GM21619 (cell line): Measurements from ENCODE around the gene SMC3.
A peak's percentile ranks its signal among the peaks of the same experiment; 100 is the strongest.

ENCODE experiments used
- ATAC-seq: cut with Tn5 transposase; IDR thresholded peaks from one replicate; pipeline ENCODE4 v1.9.1; 2021; ENCODE audit not compliant: unreplicated experiment

The SMC3 gene

DNA sequence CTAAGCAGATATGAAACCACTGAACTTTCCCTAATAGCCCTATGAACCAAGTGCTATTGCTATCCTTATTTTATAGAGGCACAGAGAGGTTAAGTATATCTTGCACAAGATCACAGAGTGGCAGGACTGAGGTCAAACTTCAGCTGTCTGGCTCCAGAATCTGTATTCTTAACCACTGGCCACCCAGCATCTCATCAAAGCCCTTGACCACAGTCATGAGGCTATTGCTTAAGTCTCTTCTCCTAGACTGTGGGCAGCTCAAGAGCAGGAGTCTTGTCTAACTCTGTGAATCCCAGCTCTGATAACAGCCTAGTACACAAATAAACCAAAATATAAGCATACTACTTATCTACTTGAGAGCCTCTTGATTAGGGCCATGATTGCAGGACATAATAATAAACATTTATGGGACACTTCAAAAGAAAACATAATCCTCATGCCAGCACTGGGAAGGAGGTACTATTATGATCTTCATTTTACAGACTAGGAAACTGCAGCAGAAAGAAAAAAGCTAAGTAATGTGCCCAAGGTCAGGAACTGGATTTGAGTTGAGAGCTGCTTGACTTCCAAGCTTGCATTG lies 22.4 kb upstream of the SMC3 start:
- no peak for ATAC-seq

DNA sequence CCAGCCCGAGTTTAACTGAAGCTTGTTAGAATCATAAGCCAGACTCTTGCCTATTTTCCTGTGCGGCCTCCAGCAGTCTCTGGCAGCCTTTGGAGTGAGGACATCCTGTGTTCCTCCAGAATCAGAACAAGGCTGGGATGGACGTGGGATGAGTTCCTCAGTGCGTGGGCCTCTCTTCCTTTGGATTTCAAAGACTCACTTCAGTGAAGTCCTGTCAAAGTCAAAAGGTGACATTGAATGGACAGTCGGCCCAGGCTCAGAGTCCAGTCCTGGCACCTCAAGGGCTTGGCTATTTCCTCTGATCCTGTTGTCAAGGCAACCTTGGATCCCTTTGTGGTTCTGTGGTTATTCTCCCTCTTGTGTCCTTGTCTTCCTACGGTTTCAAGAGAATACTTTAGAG lies 21.4 kb upstream of the SMC3 start:
- ATAC-seq, result no peak

DNA sequence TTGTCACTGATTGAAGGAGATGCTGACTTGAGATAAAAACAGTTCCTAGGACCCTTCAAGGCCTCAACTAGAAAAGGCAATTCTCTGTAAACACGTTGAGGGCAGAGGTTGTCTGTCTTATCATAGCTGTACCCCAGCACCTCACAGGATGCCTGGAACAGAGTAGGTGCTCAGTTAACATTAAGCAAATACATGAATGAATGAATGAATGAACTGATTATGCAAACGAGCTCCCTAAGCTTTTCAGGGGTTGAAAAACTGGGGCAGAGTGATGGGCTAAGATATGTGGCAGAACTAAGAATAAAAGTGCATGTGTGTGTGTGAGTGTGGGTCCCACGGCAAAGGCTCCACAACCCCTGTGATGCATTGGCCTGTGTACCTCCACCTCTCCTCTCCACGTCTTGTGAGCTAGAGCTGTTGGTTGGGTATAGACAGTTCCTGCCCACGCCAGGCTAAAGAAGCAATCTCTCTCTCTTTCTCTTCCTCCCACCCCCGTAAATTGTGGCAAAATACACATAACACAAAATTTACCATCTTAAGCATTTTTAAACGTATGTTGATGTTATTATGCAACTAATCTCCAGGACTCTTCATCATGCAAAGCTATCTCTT lies 20.9 kb upstream of the SMC3 start:
- no peak for ATAC-seq

DNA sequence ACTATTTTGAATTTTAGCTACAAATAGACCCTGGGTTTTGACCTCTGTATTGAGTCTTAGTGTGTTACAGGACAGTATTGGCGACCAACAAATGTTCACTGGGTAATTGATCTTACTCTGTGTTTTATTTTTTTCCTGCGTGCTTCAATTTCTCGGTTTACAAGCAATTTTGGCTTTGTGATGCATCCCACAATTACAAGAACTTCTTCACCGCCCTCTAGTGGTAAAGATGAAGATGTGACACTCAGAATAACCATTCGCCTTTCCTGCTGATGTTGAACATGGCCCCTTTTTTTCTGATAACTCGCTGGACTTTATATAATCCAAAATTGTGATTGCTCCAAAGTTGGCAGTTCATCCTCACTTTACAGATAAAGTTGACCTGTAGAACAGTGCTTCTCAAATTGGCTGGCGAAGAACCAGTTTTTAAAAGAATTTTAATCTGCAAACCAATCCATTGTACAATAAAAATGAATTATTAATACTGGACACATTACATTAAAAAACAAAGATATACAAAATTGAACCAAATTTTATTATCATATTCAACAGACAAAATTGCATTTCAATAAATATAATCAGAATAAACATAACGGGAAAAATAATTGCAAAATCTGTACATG lies 20.2 kb upstream of the SMC3 start:
- ATAC-seq, result peak; percentile 58

DNA sequence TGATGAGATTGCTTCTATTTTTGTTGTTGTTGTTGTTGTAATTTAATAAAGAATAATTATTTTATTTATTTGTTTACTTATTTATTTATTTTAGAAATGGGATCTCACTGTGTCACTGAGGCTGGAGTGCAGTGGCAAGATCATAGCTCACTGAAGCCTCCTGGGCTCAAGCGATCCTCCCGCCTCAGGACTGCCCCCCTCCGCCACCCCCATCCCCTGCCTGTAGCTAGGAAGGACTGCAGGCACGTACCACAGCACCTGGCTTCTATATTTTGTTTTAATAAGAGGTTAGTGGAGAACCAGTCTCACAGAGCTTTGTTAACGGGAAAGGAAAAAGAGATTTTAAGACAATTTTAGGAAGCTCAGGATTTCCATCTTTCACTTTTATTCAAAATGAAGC lies 19.5 kb upstream of the SMC3 start:
- ATAC-seq, result no peak

DNA sequence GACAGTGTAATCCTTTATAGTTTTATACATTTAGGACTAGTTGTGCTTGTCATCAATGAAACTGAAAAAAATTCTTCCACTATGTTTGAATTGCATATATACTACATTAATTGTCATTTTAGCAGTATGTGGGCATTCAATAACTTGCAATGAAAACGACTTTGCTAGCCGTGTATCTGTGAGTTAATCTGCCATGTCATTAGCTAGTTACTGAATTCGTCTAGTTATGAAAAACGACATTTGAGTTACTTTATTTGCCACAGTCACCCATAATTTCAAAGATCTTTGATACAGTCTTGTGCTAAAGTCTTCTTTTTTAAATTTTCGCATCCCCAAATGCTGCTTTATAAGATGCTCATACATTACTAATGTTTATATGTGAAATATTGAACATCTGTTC lies 18.3 kb upstream of the SMC3 start:
- no peak for ATAC-seq

DNA sequence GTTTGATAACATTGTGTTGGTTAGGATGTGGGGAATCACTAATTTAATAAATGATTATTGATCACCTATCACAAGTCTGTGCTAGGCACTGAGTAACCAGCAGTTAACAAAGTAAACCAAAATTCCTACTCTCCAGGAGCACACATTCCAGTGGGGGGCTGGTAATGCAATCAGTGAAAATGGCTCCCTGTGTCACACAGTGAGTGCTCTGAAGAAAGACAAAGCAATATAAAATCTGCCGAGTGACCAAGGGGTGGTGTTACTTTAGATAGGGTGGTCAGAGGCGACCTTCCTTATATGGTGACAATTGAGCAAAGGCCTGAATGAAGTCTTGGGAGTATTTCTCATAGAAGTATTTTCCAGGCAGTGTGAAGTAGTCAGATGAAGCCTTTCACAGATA lies 13.6 kb upstream of the SMC3 start:
- ATAC-seq, result no peak

DNA sequence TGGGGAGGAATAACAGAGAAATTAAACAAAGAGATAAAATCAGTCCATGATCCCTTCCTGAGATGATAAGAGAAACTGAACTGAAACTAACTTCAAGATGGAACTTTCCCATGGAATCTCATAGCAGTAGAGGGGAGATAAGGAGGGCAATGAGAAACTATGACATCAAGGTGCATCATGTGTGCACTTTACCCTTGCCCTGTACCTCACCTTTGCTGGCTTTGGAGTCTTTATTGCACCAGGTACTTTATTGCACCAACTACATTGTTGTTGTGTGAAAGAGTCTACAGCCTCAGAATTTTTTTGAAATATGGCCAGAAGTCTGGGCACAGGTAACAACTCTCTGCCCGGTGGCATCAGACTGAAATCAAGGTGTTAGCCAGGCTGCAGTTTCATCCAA lies 11.2 kb upstream of the SMC3 start:
- ATAC-seq, result no peak

DNA sequence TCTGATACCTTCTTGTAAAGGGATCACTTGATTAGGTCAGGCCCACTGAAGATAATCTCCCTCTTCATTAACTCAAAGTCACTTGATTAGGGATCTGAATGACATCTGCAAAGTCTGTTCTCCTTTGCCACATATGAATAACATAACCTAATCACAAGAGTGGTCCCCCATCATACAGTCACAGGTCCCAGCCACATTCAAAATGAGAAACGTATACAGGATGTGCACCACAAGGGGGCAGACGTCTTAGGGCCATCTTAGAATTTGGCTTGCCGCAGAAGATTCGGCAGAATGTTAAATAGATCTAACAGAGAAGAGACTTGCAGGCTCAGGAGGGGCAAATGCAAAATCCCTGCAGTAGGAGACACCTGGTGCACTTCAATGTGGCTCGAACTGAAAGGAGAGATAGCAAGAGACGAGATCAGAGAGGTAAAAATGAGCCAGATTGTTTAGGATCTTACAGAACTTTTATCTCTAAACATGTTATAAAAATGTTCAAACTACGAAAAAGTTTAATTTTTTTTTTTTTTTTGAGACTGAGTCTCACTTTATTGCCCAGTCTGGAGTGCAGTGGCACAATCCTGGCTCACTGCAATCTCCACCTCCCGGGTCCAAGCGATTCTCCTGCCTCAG lies 10.4 kb upstream of the SMC3 start:
- peak; percentile 91 for ATAC-seq

DNA sequence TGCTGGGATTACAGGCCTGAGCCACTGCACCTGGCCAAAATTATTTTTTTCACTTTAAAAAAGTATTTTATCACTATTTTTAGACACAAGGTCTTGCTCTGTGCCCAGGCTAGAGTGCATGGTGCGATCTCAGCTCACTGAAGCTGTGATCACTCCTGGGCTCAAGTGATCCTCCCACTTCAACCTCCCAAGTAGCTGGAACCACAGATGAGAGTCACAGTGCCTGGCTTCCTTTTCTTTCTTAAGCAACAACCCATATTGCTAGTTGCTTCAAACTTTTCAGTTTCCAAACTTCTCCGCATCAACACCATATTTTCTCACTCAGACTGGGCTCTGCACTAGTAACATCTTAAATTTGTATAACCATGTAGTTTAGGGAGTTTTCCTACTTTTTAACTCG lies 9.5 kb upstream of the SMC3 start:
- no peak for ATAC-seq

DNA sequence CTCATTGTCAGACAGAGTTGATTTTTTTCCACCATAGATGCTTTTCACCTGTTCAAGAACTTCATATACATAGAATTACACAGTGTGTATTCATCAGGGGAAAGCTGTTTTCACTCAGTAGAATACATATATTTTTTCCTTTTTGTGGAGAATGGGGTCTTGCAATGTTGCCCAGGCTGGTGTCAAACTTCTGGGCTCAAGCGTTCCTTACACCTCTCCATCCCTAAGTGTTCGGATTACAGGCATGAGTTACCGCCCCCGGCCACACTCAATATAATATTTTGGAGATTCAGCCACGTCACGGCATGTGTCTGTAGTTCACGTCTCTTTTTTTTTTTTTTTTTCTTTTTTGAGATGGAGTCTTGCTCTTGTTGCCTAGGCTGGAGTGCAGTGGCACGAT lies 7.5 kb upstream of the SMC3 start:
- ATAC-seq, result no peak

DNA sequence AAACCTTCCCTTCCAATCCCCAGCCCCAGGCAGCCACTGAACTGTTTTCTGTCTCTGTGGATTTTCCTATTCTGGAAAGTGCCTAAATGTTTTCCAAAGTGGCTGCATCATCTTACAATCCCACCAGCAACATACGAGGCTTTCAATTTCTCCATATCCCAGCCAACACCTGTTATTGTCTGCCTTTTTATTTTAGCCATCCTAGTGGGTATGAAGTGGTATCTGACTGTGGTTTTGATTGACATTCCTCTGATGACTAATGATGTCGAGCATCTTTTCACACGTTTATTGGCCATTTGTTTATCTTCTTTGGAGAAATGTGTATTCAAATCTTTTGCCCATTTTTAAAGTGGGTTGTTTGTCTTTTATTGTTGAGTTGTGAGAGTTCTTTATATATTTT lies 6.2 kb upstream of the SMC3 start:
- no peak for ATAC-seq

DNA sequence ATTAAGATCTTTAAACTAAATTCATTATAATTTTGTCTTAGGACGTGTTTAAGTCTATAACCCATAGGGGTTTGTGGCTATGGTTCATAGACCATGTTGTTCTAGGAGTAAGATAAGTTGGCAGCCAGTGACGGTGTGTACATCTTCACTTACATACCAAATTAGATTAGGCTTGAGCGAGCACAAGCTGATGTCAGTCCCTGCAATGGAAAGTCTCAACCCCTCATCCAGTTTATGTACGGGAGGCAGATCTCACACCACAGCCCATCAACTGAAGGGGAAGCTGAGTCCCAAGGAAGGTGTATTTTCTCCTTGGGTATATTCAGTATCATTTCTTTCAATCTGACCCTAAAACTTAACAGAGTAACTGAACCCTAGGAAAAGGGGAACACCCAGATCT lies 5.1 kb upstream of the SMC3 start:
- no peak for ATAC-seq

DNA sequence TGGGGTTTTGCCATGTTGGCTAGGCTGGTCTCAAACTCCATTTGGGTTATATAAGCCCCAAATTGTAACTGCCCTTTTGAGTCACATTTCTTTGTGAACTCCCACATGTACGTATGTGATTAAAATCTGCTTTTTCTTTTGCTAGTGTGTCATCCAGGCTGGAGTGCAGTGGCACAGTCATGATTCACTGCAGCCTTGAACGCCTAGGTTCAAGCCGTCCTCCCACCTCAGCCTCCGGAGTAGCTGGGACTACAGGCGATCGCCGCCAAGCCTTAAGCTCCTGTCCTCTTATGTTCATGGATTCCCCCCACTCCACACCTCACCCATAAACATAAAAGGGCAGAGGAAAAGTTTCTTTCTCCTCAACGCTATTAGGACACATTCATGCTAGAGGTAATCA lies 4.4 kb upstream of the SMC3 start:
- no peak for ATAC-seq

DNA sequence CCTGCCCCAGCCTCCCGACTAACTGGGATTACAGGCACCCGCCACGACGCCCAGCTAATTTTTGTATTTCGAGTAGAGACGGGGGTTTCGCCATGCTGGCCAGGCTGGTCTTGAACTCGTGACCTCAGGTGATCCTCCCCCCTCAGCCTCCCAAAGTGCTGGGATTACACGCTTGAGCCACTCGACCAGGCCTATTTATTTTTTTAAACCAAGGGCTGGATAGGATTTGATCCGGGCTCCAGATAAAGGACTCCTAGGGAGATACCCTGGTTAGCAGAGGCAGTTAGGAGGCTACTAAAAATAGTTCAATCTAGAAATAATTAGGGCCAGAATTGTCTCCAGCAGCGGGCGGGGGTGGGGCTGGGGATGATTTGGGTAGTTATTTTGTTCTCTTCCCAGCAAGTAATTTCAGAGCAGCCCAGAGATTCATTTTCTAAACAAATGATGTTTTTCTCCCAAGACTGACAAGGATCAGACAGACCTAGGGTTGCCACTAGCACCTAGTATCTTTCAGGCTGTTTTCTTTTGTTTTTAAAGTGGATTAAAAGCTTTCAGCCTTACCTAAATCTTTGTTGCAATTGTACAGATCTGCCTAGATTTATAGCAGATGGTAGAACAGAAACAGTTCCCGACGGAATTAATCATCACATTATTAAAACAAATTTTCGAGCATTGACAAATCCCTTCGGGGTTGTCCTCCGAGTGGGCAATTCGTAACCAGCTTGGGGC lies 859 bp upstream of the SMC3 start:
- no peak for ATAC-seq

DNA sequence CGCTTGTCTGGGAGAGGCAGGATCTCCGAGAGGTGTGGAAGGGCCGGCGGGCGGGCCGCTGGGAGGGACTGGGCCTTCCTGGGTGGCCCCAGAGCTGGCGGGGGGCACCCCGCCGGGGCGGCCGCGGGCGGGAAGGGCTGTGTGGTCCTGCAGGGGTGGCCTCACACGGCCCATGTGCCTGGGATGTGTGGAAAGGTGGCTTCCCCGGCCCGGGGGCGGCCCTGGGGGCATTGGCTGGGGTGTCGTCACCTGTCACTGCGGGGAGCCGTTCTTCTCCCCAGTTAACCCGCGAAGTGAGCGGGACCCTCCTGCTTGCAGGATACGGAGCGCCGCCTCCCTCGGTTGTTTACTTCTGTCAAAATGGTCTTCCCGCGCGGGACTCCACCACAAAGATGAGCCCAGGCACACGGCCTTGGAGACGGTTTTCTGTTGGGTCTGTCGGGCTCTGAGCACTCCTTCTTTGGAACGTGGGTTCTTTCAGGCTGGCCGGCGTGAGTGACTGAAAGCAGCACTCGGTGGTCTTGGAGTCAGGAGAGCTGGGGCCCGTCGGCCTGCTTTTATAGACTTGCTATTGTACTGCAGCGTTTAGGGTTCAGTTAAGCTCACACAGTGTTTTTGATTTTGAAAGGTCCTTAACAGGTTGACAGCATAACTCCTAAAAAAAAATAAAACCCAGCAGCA lies 700 bp downstream of the SMC3 start:
- ATAC-seq, result peak; percentile 30

DNA sequence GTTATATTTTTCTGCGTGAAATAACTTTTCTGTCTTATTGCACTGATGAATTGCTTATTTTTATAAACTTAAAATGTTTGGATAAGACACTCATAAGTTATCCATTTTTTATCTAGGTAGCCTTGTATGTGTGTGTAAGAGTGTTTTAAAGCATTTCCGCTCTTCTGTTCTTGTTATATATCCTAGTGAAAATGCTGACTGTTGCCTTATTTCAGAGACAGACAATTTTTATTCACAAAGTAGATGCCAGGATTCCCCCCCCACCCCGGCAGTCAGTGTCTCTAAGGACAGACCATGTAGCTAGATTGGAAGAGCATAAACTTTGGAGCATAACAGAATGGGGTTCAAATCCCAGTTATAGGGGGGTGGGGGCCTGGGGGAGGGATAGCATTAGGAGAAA lies 1.6 kb downstream of the SMC3 start:
- no peak for ATAC-seq

DNA sequence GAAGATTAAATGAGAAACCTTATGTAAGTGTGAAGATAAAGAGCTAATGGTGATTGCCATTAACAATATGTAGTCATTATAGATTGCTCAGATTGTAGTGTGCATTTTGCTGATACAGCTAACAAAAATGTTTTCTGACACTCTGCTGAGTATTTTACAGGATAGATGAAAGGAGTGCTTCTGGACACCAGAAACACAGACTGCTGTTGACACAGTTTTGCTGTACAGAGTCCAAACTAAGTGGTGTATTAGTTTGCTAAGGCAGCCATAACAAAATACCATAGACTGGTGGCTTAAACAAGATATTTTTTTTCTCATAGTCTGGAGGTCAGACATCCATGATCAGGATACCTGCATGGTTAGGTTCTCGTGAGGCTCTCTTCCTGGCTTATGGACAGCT lies 2.2 kb downstream of the SMC3 start:
- ATAC-seq, result no peak

DNA sequence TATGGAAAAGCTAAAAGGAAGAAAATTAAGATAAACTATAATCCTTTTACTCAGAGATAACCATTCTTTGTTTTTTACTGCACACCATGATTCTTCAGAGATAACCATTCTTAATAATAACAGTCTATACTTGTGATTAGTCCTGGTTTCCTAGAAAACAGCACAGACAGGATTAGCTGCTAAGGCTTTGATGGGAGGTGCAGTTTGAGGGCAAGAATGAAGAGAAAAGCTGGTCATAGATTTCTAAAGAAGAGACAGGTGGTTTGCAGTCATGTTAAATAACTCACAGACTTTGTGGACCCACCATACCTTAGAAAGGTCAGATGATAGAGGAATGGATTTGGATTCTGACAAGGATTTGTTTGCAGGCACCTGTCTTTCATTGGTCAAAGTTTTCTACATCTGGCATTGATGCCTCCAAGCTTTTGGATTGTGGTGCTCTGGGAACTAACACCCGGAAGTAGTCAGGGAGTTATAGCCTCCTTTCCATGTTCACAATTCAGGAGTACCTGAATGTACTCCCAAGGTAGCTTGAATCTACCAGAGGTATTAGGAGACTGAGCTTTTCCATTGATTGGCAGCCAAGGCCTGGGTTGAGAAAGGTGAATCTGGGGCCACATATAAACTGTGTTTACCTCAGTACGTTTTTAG lies 3.7 kb downstream of the SMC3 start:
- ATAC-seq, result no peak

DNA sequence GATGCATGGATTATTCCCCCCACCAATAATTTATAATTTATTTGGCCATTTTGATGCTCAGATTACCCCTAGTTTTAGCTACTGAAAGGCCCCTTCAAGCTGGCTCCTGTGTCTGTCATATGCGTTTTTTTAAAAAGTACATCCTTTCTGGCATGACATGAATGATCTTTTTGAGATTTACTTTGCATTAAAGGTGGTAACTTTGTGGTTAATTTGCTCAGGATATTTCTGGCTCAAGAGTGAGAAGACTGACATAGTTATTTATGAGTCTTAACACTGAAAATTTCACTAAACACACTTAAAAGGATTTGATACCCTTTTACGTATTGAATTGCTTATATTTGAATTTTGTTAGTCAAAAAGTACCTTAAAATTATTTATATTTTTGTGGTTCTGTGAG lies 5.4 kb downstream of the SMC3 start:
- ATAC-seq, result no peak

DNA sequence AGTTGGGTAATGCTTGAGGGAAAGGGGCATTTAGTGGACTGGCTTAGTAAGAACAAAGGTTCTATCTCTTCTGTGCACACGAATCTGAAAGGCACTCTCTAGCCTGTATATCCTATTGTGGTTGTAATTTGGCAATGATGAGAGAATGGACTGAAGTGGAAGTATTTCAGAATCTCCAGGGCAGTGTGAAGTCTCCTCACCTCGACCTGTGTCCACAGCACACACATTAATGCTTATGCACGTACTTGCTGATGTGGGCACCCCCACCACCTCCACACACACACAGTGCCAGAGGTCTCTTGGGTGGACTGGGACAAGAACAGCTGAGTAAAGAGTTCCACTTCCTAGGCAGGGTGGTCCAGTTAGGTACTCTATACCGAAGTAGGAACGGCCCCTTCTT lies 6.9 kb downstream of the SMC3 start:
- no peak for ATAC-seq
